WTC11 (cell line): ENCODE data around the gene CLUH. TPM values are rescaled to one million over a fixed set of nuclear protein-coding genes. Genes with fewer than 3 reads are reported as not detected.
A peak's percentile ranks its signal among the peaks of the same experiment; 100 is the strongest.

Experiments used
- ATAC-seq: fragments of 200-7000 bp; cut with Tn5 transposase; 2 replicates; pipeline ENCODE4 v1.10.0; 2021; ENCODE audit warnings: mild to moderate bottlenecking, moderate library complexity
- CTCF ChIA-PET: fragments of 300-600 bp; sonication (Branson Sonifier 250); formaldehyde crosslinking; loops from one replicate; lab custom pipeline; 2021; ENCODE audit warnings: antibody characterized with exemption; lab: Charles Lee
- POLR2A ChIA-PET: fragments of 350-600 bp; sonication (Branson Sonifier 250); formaldehyde crosslinking; loops from one replicate; lab custom pipeline; 2021; ENCODE audit warnings: antibody characterized with exemption; lab: Charles Lee
- DNase-seq: peaks from one replicate; pipeline ENCODE4 v3.0.0; 2021; ENCODE audit warnings: low spot score
- H3K27ac Mint-ChIP-seq: 2 replicates; pipeline ENCODE4 v1.8.0; 2021; ENCODE audit warnings: mixed read lengths
- H3K27me3 Mint-ChIP-seq: 2 replicates; pipeline ENCODE4 v1.8.0; 2021; ENCODE audit warnings: low read depth, mild to moderate bottlenecking, moderate library complexity, mixed read lengths
- H3K36me3 Mint-ChIP-seq: 2 replicates; pipeline ENCODE4 v1.8.0; 2021; ENCODE audit warnings: mixed read lengths
- H3K4me1 Mint-ChIP-seq: 2 replicates; pipeline ENCODE4 v1.8.0; 2022; ENCODE audit warnings: mixed read lengths
- H3K4me3 Mint-ChIP-seq: 2 replicates; pipeline ENCODE4 v1.8.0; 2021; ENCODE audit warnings: mild to moderate bottlenecking, moderate library complexity, mixed read lengths
- H3K9me3 Mint-ChIP-seq: 2 replicates; pipeline ENCODE4 v1.8.0; 2021; ENCODE audit warnings: mixed read lengths
- ATF3 ChIP-seq: sonication (generic); formaldehyde crosslinking; conservative IDR thresholded peaks from 2 replicates; pipeline ENCODE4 v1.8.1; 2022; ENCODE audit warnings: mild to moderate bottlenecking, missing genetic modification reagents
- E2F1 ChIP-seq: sonication (generic); formaldehyde crosslinking; IDR thresholded peaks from 2 replicates; pipeline ENCODE4 v1.8.0; 2022; ENCODE audit warnings: mild to moderate bottlenecking, missing genetic modification reagents
- EMX1 ChIP-seq: fragments of 250-450 bp; sonication (Bioruptor Pico); IDR thresholded peaks from 2 replicates; pipeline ENCODE4 v1.8.0; 2021; ENCODE audit warnings: mild to moderate bottlenecking
- FOXK1 ChIP-seq: sonication (generic); formaldehyde crosslinking; IDR thresholded peaks from 2 replicates; pipeline ENCODE4 v1.8.0; 2022; ENCODE audit warnings: mild to moderate bottlenecking, moderate library complexity, missing genetic modification reagents
- FOXP1 ChIP-seq: sonication (generic); formaldehyde crosslinking; IDR thresholded peaks from 2 replicates; pipeline ENCODE4 v1.8.0; 2022; ENCODE audit warnings: missing genetic modification reagents, mild to moderate bottlenecking, moderate library complexity, borderline replicate concordance
- GRHL2 ChIP-seq: fragments of 250-450 bp; sonication (Bioruptor Pico); IDR thresholded peaks from 2 replicates; pipeline ENCODE4 v1.8.0; 2022; ENCODE audit warnings: mild to moderate bottlenecking, moderate library complexity; ENCODE audit not compliant: insufficient replicate concordance, severe bottlenecking
- JAZF1 ChIP-seq: fragments of 250-450 bp; sonication (Bioruptor Pico); IDR thresholded peaks from 2 replicates; pipeline ENCODE4 v1.9.0; 2021; ENCODE audit warnings: moderate library complexity, mild to moderate bottlenecking, inconsistent platforms
- KAT7 ChIP-seq: sonication (generic); formaldehyde crosslinking; IDR thresholded peaks from 2 replicates; pipeline ENCODE4 v1.8.1; 2023; ENCODE audit warnings: missing genetic modification reagents, mild to moderate bottlenecking, borderline replicate concordance
- NFE2L1 ChIP-seq: sonication (generic); formaldehyde crosslinking; IDR thresholded peaks from 2 replicates; pipeline ENCODE4 v1.8.1; 2023; ENCODE audit warnings: missing genetic modification reagents
- NFYB ChIP-seq: sonication (generic); formaldehyde crosslinking; conservative IDR thresholded peaks from 2 replicates; pipeline ENCODE4 v1.8.0; 2022; ENCODE audit warnings: low read depth, missing genetic modification reagents
- OVOL2 ChIP-seq: fragments of 250-450 bp; sonication (Bioruptor Pico); IDR thresholded peaks from 2 replicates; pipeline ENCODE4 v1.9.0; 2021; ENCODE audit warnings: mild to moderate bottlenecking, borderline replicate concordance
- RELA ChIP-seq: sonication (generic); formaldehyde crosslinking; IDR thresholded peaks from 2 replicates; pipeline ENCODE4 v1.8.1; 2022; ENCODE audit warnings: missing genetic modification reagents, mild to moderate bottlenecking, borderline replicate concordance
- SMAD4 ChIP-seq: sonication (generic); formaldehyde crosslinking; IDR thresholded peaks from 2 replicates; pipeline ENCODE4 v1.8.0; 2022; ENCODE audit warnings: mild to moderate bottlenecking, missing genetic modification reagents
- TEAD4 ChIP-seq: sonication (generic); formaldehyde crosslinking; IDR thresholded peaks from 2 replicates; pipeline ENCODE4 v1.8.0; 2022; ENCODE audit warnings: mild to moderate bottlenecking, missing genetic modification reagents
- ZNF416 ChIP-seq: fragments of 250-450 bp; sonication (Bioruptor Pico); IDR thresholded peaks from 2 replicates; pipeline ENCODE4 v1.9.0; 2021; ENCODE audit warnings: mild to moderate bottlenecking, inconsistent platforms
- ZNF423 ChIP-seq: fragments of 250-450 bp; sonication (Bioruptor Pico); IDR thresholded peaks from 2 replicates; pipeline ENCODE4 v2.1.2; 2022; ENCODE audit warnings: mild to moderate bottlenecking, moderate library complexity
- total RNA-seq: library from RNA; stranded (reverse); gene quantifications from 3 replicates; pipeline ENCODE4 v1.2.3, GENCODE V29; 2021
- TF ChIP-seq, protein P1 (sequence below): fragments of 250-450 bp; sonication (Bioruptor Pico); IDR thresholded peaks from 2 replicates; pipeline ENCODE4 v1.9.0; 2021; ENCODE audit warnings: moderate library complexity, mild to moderate bottlenecking, inconsistent platforms, borderline replicate concordance
- TF ChIP-seq, protein P2 (sequence below): sonication (generic); formaldehyde crosslinking; IDR thresholded peaks from 2 replicates; pipeline ENCODE4 v1.8.1; 2022; ENCODE audit warnings: mild to moderate bottlenecking, missing genetic modification reagents, moderate library complexity, borderline replicate concordance

The CLUH gene
- total RNA-seq, 1 experiment from 2014 or later: 105 TPM

DNA sequence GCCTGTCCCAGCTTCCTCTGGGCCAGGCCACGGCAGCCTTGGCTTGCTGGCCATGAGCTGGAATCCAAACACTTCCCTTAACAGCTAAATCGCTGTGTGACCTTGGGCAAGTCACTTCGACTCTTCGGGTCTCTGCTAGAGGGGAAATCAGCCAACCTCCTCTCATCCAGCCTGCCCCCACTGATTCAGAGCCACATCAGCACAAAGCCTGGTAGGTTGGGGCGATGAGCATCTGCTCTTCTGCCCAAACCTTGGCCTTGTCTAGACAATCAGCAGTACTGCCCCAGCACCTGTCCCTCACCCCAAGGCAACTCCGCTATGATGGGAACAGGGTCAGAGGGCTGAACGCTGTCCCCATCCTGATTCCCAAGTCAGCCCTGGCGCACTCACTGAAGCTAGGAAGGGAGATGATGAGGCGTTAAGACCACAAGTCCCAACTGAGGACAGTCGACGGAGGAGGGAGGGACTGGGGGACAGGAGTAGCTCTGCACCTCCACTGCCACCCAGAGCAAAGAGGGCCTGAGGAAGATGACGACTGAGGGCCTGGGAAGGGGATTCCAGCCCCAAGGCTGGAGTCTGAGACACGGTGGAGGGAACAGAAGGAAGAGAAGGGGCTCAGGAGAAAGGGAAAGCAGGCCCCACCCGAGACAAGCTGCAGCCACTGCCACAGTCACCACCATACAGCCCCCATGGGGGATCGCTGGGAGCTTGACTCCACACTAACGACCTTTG, 1.3 kb downstream of the CLUH start (continued):
- TF ChIP-seq ZNF416 (CRISPR knock-in tag) (no peak), FOXK1 (CRISPR knock-in tag) (no peak), ATF3 (no peak)

DNA sequence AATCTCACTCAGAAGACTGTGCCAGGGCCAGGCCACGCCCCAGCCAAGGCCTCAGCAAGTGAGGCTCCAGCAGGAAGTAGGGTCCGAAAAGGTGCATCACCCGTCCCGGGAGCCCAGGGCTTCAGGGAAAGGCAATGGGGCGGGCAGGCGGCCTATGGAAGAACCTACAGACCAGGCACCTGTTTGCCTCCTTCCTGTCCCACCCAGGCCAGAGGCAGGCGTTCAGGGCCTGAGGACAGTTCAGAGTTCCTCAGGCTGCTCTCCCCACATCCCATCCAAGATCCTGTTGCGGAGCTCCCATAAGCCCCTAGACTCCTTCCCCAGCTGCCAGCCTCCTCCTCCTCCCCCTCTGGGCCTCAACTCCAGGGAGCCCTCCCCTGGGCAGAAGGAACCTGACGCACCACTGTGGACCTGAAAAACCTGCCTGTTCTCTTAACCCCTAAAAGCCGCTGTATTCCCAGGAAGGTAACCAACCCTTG, 2.3 kb downstream of the CLUH start:
- Mint-ChIP-seq H3K9me3 (no peaks in the 10 kb centered on the region), H3K4me1 (peaks cover 52% of the 10 kb centered on the region), H3K36me3 (no peaks in the 10 kb centered on the region), H3K27me3 (peaks cover 7% of the 10 kb centered on the region), H3K27ac (peak overlapping the region; percentile 23; the same call in 1 of the 2 replicates), H3K4me3 (peak overlapping the region; percentile 22; the same call in 1 of the 2 replicates)
- TF ChIP-seq TEAD4 (CRISPR knock-in tag) (no peak), FOXP1 (peak; percentile 37; the same call in 1 of the 2 replicates), ZNF423 (CRISPR knock-in tag) (0 out of 2 replicates have a peak, but pooled peaks have one; percentile 27)
- no peak for DNase-seq
- ChIA-PET POLR2A (interaction anchor here (1.4 kb wide), 1 partner anchor 15 kb away, joined by 4 read pairs; no protein-coding TSS in a partner anchor), CTCF (interaction anchor here (0.5 to 2.0 kb wide), 5 partner anchors 12 to 356 kb away, joined by 3 to 5 read pairs (median 4); partner anchors contain the start of gene CCDC92B)
- ATAC-seq: peak; percentile 4

GRCh38 chr17:2708585-2709182, 2.9 kb downstream of the CLUH start:
- DNase-seq: no peak
- peaks cover 7% of the 10 kb centered on the region for H3K27me3 Mint-ChIP-seq
- no peak overlapping the region for H3K4me3 Mint-ChIP-seq
- peaks cover 52% of the 10 kb centered on the region for H3K4me1 Mint-ChIP-seq
- H3K9me3 Mint-ChIP-seq: no peaks in the 10 kb centered on the region
- CTCF ChIA-PET: interaction anchor here (0.7 to 1.6 kb wide), 4 partner anchors 15 to 326 kb away, joined by 3 to 8 read pairs (median 4); partner anchors contain the start of gene CCDC92B
- POLR2A ChIA-PET: interaction anchor here (1.4 kb wide), 1 partner anchor 15 kb away, joined by 4 read pairs; no protein-coding TSS in a partner anchor
- TF ChIP-seq, protein P1, sequence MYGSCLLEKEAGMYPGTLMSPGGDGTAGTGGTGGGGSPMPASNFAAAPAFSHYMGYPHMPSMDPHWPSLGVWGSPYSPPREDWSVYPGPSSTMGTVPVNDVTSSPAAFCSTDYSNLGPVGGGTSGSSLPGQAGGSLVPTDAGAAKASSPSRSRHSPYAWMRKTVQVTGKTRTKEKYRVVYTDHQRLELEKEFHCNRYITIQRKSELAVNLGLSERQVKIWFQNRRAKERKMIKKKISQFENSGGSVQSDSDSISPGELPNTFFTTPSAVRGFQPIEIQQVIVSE (CRISPR knock-in tag): no peak
- TF ChIP-seq OVOL2 (CRISPR knock-in tag): no peak
- TF ChIP-seq NFE2L1 (CRISPR knock-in tag): no peak
- TF ChIP-seq SMAD4: no peak
- no peak for TF ChIP-seq RELA
- no peak for TF ChIP-seq KAT7 (CRISPR knock-in tag)
- no peak for TF ChIP-seq GRHL2 (CRISPR knock-in tag)
- no peak for TF ChIP-seq JAZF1 (CRISPR knock-in tag)
- TF ChIP-seq E2F1: no peak
- TF ChIP-seq EMX1 (CRISPR knock-in tag): no peak
- TF ChIP-seq, protein P2, sequence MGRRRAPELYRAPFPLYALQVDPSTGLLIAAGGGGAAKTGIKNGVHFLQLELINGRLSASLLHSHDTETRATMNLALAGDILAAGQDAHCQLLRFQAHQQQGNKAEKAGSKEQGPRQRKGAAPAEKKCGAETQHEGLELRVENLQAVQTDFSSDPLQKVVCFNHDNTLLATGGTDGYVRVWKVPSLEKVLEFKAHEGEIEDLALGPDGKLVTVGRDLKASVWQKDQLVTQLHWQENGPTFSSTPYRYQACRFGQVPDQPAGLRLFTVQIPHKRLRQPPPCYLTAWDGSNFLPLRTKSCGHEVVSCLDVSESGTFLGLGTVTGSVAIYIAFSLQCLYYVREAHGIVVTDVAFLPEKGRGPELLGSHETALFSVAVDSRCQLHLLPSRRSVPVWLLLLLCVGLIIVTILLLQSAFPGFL (CRISPR knock-in tag): no peak
- TF ChIP-seq NFYB: no peak
- TF ChIP-seq, all 79 proteins: peak for 0
- Mint-ChIP-seq H3K27ac (no peak overlapping the region; the same call in 1 of the 2 replicates), H3K36me3 (no peaks in the 10 kb centered on the region)
- no peak for ATAC-seq
